Activated CD4-positive, alpha-beta memory T cell treated with anti-CD3 and anti-CD28 coated beads, Interleukin-2, amount 10 ng/mL, durations not matched to agents 7 days and 5 days (primary cell): ENCODE data around the gene DLG5. TPM values are rescaled to one million over a fixed set of nuclear protein-coding genes. Genes with fewer than 3 reads are reported as not detected.

ENCODE experiments used
- CTCF ChIA-PET: fragments of 350-600 bp; sonication (Branson Sonifier 250); formaldehyde crosslinking; loops from one replicate; lab custom pipeline; 2021; ENCODE audit warnings: antibody characterized with exemption, inconsistent platforms; lab: Charles Lee
- POLR2A ChIA-PET: fragments of 350-600 bp; sonication (Branson Sonifier 250); formaldehyde crosslinking; loops from one replicate; lab custom pipeline; 2021; ENCODE audit warnings: antibody characterized with exemption; lab: Charles Lee
- DNase-seq: peaks from one replicate; pipeline ENCODE4 v3.0.0-alpha.2; 2020
- H3K27ac Mint-ChIP-seq: one replicate; pipeline ENCODE4 v1.8.0; 2021; ENCODE audit warnings: mild to moderate bottlenecking, mixed read lengths
- H3K27me3 Mint-ChIP-seq: one replicate; pipeline ENCODE4 v1.8.0; 2021; ENCODE audit warnings: mixed read lengths
- H3K36me3 Mint-ChIP-seq: one replicate; pipeline ENCODE4 v1.8.0; 2021; ENCODE audit warnings: low read depth, mixed read lengths
- H3K4me1 Mint-ChIP-seq: one replicate; pipeline ENCODE4 v1.8.0; 2021; ENCODE audit warnings: mixed read lengths
- H3K4me3 Mint-ChIP-seq: one replicate; pipeline ENCODE4 v1.8.0; 2021; ENCODE audit warnings: mild to moderate bottlenecking, mixed read lengths
- H3K9me3 Mint-ChIP-seq: one replicate; pipeline ENCODE4 v1.8.0; 2021; ENCODE audit warnings: mixed read lengths
- total RNA-seq, 2 experiments: library from RNA; stranded (reverse); gene quantifications; one replicate each; pipeline ENCODE4 v1.2.3, GENCODE V29; 2021

The DLG5 gene
- total RNA-seq, 2 experiments from 2014 or later, result 9.6 to 9.9 TPM

- ChIA-PET CTCF (no interaction called here), POLR2A (no interaction called here)
- Mint-ChIP-seq H3K27ac (no peak overlapping the region), H3K27me3 (no peaks in the 10 kb centered on the region), H3K9me3 (no peaks in the 10 kb centered on the region), H3K4me1 (no peaks in the 10 kb centered on the region), H3K4me3 (no peak overlapping the region), H3K36me3 (no peaks in the 10 kb centered on the region)
- no peak for DNase-seq
Observed at GRCh38 chr10:77888356-77888703, 38.2 kb downstream of the DLG5 start.

GRCh38 chr10:77887631-77888355 is 38.8 kb downstream of the DLG5 start:
- no peak for DNase-seq
- ChIA-PET POLR2A (no interaction called here), CTCF (no interaction called here)
- Mint-ChIP-seq H3K9me3 (no peaks in the 10 kb centered on the region), H3K36me3 (no peaks in the 10 kb centered on the region), H3K4me3 (no peak overlapping the region), H3K27me3 (no peaks in the 10 kb centered on the region), H3K4me1 (no peaks in the 10 kb centered on the region), H3K27ac (no peak overlapping the region)

- no peak for DNase-seq
- no peaks in the 10 kb centered on the region for H3K36me3 Mint-ChIP-seq
- ChIA-PET CTCF (no interaction called here), POLR2A (no interaction called here)
- H3K4me1 Mint-ChIP-seq, result no peaks in the 10 kb centered on the region
- H3K9me3 Mint-ChIP-seq, result no peaks in the 10 kb centered on the region
- H3K4me3 Mint-ChIP-seq, result no peak overlapping the region
- no peaks in the 10 kb centered on the region for H3K27me3 Mint-ChIP-seq
- no peak overlapping the region for H3K27ac Mint-ChIP-seq
Observed at GRCh38 chr10:77886795-77887355, 39.7 kb downstream of the DLG5 start.

GRCh38 chr10:77884181-77884580 is 42.4 kb downstream of the DLG5 start:
- no peak overlapping the region for H3K27ac Mint-ChIP-seq
- H3K4me3 Mint-ChIP-seq, result no peak overlapping the region
- ChIA-PET POLR2A (no interaction called here), CTCF (no interaction called here)
- DNase-seq, result no peak
- no peaks in the 10 kb centered on the region for H3K9me3 Mint-ChIP-seq
- no peaks in the 10 kb centered on the region for H3K36me3 Mint-ChIP-seq
- H3K4me1 Mint-ChIP-seq, result no peaks in the 10 kb centered on the region
- H3K27me3 Mint-ChIP-seq, result no peaks in the 10 kb centered on the region

GRCh38 chr10:77881636-77882035 is 44.9 kb downstream of the DLG5 start:
- H3K27ac Mint-ChIP-seq, result no peak overlapping the region
- H3K27me3 Mint-ChIP-seq, result no peaks in the 10 kb centered on the region
- H3K4me1 Mint-ChIP-seq, result peaks cover 2% of the 10 kb centered on the region
- H3K4me3 Mint-ChIP-seq, result no peak overlapping the region
- ChIA-PET CTCF (no interaction called here), POLR2A (no interaction called here)
- no peak for DNase-seq
- no peaks in the 10 kb centered on the region for H3K36me3 Mint-ChIP-seq
- no peaks in the 10 kb centered on the region for H3K9me3 Mint-ChIP-seq

- ChIA-PET CTCF (no interaction called here), POLR2A (no interaction called here)
- no peaks in the 10 kb centered on the region for H3K9me3 Mint-ChIP-seq
Observed at GRCh38 chr10:77881222-77881621, 45.3 kb downstream of the DLG5 start.

GRCh38 chr10:77879710-77880109 is 46.8 kb downstream of the DLG5 start:
- Mint-ChIP-seq H3K4me1 (peaks cover 2% of the 10 kb centered on the region), H3K4me3 (no peak overlapping the region), H3K27me3 (no peaks in the 10 kb centered on the region), H3K27ac (no peak overlapping the region), H3K9me3 (no peaks in the 10 kb centered on the region), H3K36me3 (no peaks in the 10 kb centered on the region)
- DNase-seq, result no peak
- CTCF ChIA-PET, result no interaction called here
- POLR2A ChIA-PET, result no interaction called here

More at GRCh38 chr10:77881222-77881621, 45.3 kb downstream of the DLG5 start:
- Mint-ChIP-seq H3K27me3 (no peaks in the 10 kb centered on the region), H3K4me1 (peaks cover 2% of the 10 kb centered on the region), H3K36me3 (no peaks in the 10 kb centered on the region), H3K4me3 (no peak overlapping the region), H3K27ac (no peak overlapping the region)
- DNase-seq, result no peak

- H3K27ac Mint-ChIP-seq, result no peak overlapping the region
- DNase-seq, result no peak
- POLR2A ChIA-PET, result interaction anchor here (1.3 kb wide), 1 partner anchor 10 kb away, joined by 3 read pairs; no protein-coding TSS in a partner anchor
Observed at GRCh38 chr10:77879065-77879464, 47.5 kb downstream of the DLG5 start.

GRCh38 chr10:77877441-77878344 is 48.9 kb downstream of the DLG5 start:
- no peak overlapping the region for H3K27ac Mint-ChIP-seq
- H3K4me1 Mint-ChIP-seq, result peaks cover 20% of the 10 kb centered on the region
- H3K27me3 Mint-ChIP-seq, result no peaks in the 10 kb centered on the region
- POLR2A ChIA-PET, result interaction anchor here (1.3 kb wide), 1 partner anchor 12 kb away, joined by 3 read pairs; no protein-coding TSS in a partner anchor
- H3K36me3 Mint-ChIP-seq, result no peaks in the 10 kb centered on the region
- no peak overlapping the region for H3K4me3 Mint-ChIP-seq
- DNase-seq, result peak; percentile 21
- CTCF ChIA-PET, result no interaction called here
- H3K9me3 Mint-ChIP-seq, result no peaks in the 10 kb centered on the region

More at GRCh38 chr10:77879065-77879464, 47.5 kb downstream of the DLG5 start:
- CTCF ChIA-PET, result no interaction called here
- H3K4me1 Mint-ChIP-seq, result peaks cover 9% of the 10 kb centered on the region
- H3K27me3 Mint-ChIP-seq, result no peaks in the 10 kb centered on the region
- H3K36me3 Mint-ChIP-seq, result no peaks in the 10 kb centered on the region
- no peaks in the 10 kb centered on the region for H3K9me3 Mint-ChIP-seq
- H3K4me3 Mint-ChIP-seq, result no peak overlapping the region

- Mint-ChIP-seq H3K9me3 (no peaks in the 10 kb centered on the region), H3K27ac (no peak overlapping the region), H3K36me3 (no peaks in the 10 kb centered on the region), H3K4me1 (peaks cover 20% of the 10 kb centered on the region), H3K4me3 (no peak overlapping the region), H3K27me3 (no peaks in the 10 kb centered on the region)
- POLR2A ChIA-PET, result interaction anchor here (1.0 kb wide), 1 partner anchor 13 kb away, joined by 3 read pairs; no protein-coding TSS in a partner anchor
- CTCF ChIA-PET, result no interaction called here
- no peak for DNase-seq
Observed at GRCh38 chr10:77875730-77876129, 50.8 kb downstream of the DLG5 start.

GRCh38 chr10:77874872-77875271 is 51.7 kb downstream of the DLG5 start:
- no peak overlapping the region for H3K27ac Mint-ChIP-seq
- peaks cover 20% of the 10 kb centered on the region for H3K4me1 Mint-ChIP-seq
- ChIA-PET CTCF (no interaction called here), POLR2A (interaction anchor here (1.0 kb wide), 1 partner anchor 12 kb away, joined by 3 read pairs; no protein-coding TSS in a partner anchor)
- H3K4me3 Mint-ChIP-seq, result no peak overlapping the region
- no peak for DNase-seq
- no peaks in the 10 kb centered on the region for H3K36me3 Mint-ChIP-seq
- H3K27me3 Mint-ChIP-seq, result no peaks in the 10 kb centered on the region
- H3K9me3 Mint-ChIP-seq, result no peaks in the 10 kb centered on the region

GRCh38 chr10:77873536-77874380 is 52.8 kb downstream of the DLG5 start:
- Mint-ChIP-seq H3K36me3 (no peaks in the 10 kb centered on the region), H3K9me3 (no peaks in the 10 kb centered on the region), H3K4me3 (no peak overlapping the region), H3K4me1 (peaks cover 20% of the 10 kb centered on the region), H3K27me3 (no peaks in the 10 kb centered on the region), H3K27ac (peak overlapping the region; percentile 62)
- ChIA-PET POLR2A (interaction anchor here (1.0 to 1.1 kb wide), 2 partner anchors 52 to 160 kb away, joined by 3 read pairs; no protein-coding TSS in a partner anchor), CTCF (interaction anchor here (1.0 to 1.3 kb wide), 2 partner anchors 26 to 156 kb away, joined by 3 to 8 read pairs; partner anchors contain the start of gene POLR3A)
- peak; percentile 67 for DNase-seq
